K562 (cell line): ENCODE results near the gene OTUD5. TPM values are rescaled to one million over a fixed set of nuclear protein-coding genes. Genes with fewer than 3 reads are reported as not detected.

Experiments
- CHD1 ChIP-seq: fragments of 200-600 bp; sonication (generic); IDR thresholded peaks from one replicate; pipeline ENCODE4 v1.6.1; 2012; ENCODE audit warnings: mild to moderate bottlenecking, moderate library complexity, low read length, inconsistent platforms
- DLX4 ChIP-seq: fragments of 250-450 bp; sonication (Bioruptor Pico); IDR thresholded peaks from 2 replicates; pipeline ENCODE4 v1.6.1; 2021; ENCODE audit warnings: mild to moderate bottlenecking
- KAT7 ChIP-seq: sonication (generic); formaldehyde crosslinking; IDR thresholded peaks from 2 replicates; pipeline ENCODE4 v1.8.0; 2022; ENCODE audit warnings: missing genetic modification reagents, mild to moderate bottlenecking, borderline replicate concordance
- OTX1 ChIP-seq: fragments of 450-650 bp; formaldehyde crosslinking; IDR thresholded peaks from 2 replicates; pipeline ENCODE4 v1.4.0; 2022; ENCODE audit warnings: mild to moderate bottlenecking
- TCF7L2 ChIP-seq: fragments of 150-350 bp; IDR thresholded peaks from 2 replicates; pipeline ENCODE4 v1.6.1; 2016; ENCODE audit warnings: low read depth, mild to moderate bottlenecking, low read length, moderate library complexity
- polyA plus RNA-seq, 8 experiments: library from polyadenylated mRNA; depleted of rRNA in 4 of 8; stranded (reverse) in 5 of 8; unstranded in 3 of 8; fragments of >200 nt; fragmentation: Nextera tagmentation in 2 of 8; fragmentation: Illumina TruSeq in 1 of 8; extraction: Ambion mirVana in 2 of 8; extraction: Trizol in 1 of 8; gene quantifications; 2 replicates each; pipeline versions ENCODE4 v1.2.1 to v1.2.3, GENCODE V29; 2011 to 2014; ENCODE audit warnings: inconsistent platforms in 1 of 8, missing spikeins in 1 of 8
- total RNA-seq, 7 experiments: library from RNA; depleted of rRNA in 6 of 7; stranded (reverse); fragments of >200 nt in 6 of 7; fragmentation: Illumina TruSeq in 2 of 7; extraction: Trizol in 2 of 7; gene quantifications; 2 replicates each; pipeline versions ENCODE4 v1.2.1 to v1.2.3, GENCODE V29; 2011 to 2021; ENCODE audit warnings: low replicate concordance in 1 of 7
- TF ChIP-seq, protein P1 (sequence below): fragments of 450-650 bp; IDR thresholded peaks from 2 replicates; pipeline ENCODE4 v1.6.1; 2018; ENCODE audit not compliant: partially characterized antibody
- TF ChIP-seq, protein P2 (sequence below): sonication (generic); formaldehyde crosslinking; IDR thresholded peaks from 2 replicates; pipeline ENCODE4 v1.8.1; 2023; ENCODE audit warnings: mild to moderate bottlenecking, missing genetic modification reagents

Gene OTUD5
- total and polyA plus RNA-seq, 9 of the 15 experiments (the other 6 are each of a cell fraction or from before 2014, with no cell fraction given) = 3.6 to 102 (median 59.0) TPM

GRCh38 chrX:48910926-48911411 lies 46.4 kb downstream of the OTUD5 start (continued):
- TF ChIP-seq, protein P1, sequence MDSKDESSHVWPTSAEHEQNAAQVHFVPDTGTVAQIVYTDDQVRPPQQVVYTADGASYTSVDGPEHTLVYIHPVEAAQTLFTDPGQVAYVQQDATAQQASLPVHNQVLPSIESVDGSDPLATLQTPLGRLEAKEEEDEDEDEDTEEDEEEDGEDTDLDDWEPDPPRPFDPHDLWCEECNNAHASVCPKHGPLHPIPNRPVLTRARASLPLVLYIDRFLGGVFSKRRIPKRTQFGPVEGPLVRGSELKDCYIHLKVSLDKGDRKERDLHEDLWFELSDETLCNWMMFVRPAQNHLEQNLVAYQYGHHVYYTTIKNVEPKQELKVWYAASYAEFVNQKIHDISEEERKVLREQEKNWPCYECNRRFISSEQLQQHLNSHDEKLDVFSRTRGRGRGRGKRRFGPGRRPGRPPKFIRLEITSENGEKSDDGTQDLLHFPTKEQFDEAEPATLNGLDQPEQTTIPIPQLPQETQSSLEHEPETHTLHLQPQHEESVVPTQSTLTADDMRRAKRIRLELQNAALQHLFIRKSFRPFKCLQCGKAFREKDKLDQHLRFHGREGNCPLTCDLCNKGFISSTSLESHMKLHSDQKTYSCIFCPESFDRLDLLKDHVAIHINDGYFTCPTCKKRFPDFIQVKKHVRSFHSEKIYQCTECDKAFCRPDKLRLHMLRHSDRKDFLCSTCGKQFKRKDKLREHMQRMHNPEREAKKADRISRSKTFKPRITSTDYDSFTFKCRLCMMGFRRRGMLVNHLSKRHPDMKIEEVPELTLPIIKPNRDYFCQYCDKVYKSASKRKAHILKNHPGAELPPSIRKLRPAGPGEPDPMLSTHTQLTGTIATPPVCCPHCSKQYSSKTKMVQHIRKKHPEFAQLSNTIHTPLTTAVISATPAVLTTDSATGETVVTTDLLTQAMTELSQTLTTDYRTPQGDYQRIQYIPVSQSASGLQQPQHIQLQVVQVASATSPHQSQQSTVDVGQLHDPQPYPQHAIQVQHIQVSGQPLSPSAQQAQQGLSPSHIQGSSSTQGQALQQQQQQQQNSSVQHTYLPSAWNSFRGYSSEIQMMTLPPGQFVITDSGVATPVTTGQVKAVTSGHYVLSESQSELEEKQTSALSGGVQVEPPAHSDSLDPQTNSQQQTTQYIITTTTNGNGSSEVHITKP = peak; percentile 99
- 0 out of 2 replicates have a peak, but pooled peaks have one; percentile 8 for TF ChIP-seq DLX4
- peak; percentile 67 for TF ChIP-seq TCF7L2
- TF ChIP-seq CHD1 = peak; percentile 62
- 0 out of 2 replicates have a peak, but pooled peaks have one; percentile 4 for TF ChIP-seq OTX1 (CRISPR knock-in tag)
- TF ChIP-seq, protein P2, sequence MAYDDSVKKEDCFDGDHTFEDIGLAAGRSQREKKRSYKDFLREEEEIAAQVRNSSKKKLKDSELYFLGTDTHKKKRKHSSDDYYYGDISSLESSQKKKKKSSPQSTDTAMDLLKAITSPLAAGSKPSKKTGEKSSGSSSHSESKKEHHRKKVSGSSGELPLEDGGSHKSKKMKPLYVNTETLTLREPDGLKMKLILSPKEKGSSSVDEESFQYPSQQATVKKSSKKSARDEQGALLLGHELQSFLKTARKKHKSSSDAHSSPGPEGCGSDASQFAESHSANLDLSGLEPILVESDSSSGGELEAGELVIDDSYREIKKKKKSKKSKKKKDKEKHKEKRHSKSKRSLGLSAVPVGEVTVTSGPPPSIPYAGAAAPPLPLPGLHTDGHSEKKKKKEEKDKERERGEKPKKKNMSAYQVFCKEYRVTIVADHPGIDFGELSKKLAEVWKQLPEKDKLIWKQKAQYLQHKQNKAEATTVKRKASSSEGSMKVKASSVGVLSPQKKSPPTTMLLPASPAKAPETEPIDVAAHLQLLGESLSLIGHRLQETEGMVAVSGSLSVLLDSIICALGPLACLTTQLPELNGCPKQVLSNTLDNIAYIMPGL (CRISPR knock-in tag) = no peak
- TF ChIP-seq KAT7 (CRISPR knock-in tag) = no peak; the same call in 1 of the 2 replicates
